Suprapubic skin (tissue), 4 donors: ENCODE data around the gene CALHM2.
A peak's percentile ranks its signal among the peaks of the same experiment; 100 is the strongest.
"Not testable (repeated sequence)": the region's sequence is repeated elsewhere in the genome, so short reads cannot be mapped to it uniquely, and the experiment has no call there.

Source experiments
- EP300 ChIP-seq: sonication (generic); formaldehyde crosslinking; IDR thresholded peaks from one replicate; pipeline ENCODE4 v1.6.1; 2017; ENCODE audit warnings: antibody characterized with exemption
- POLR2A ChIP-seq, 2 donors: fragments of 450-650 bp; IDR thresholded peaks; one replicate each; pipeline ENCODE4 v1.6.1; 2017; ENCODE audit warnings: antibody characterized with exemption in 2 of 2, mild to moderate bottlenecking in 2 of 2, moderate library complexity in 2 of 2
- POLR2AphosphoS5 ChIP-seq, 3 donors: sonication (generic); formaldehyde crosslinking; IDR thresholded peaks; one replicate each; pipeline ENCODE4 v1.6.1; 2017; ENCODE audit warnings: antibody characterized with exemption in 3 of 3
- TF ChIP-seq, protein P1 (sequence below), 2 donors: fragments of 200-600 bp in 1 of 2; fragments of 450-650 bp in 1 of 2; sonication (generic) in 1 of 2; IDR thresholded peaks; one replicate each; pipeline ENCODE4 v1.5.1; 2016 to 2019; ENCODE audit warnings: antibody characterized with exemption in 2 of 2, mild to moderate bottlenecking in 1 of 2, moderate library complexity in 1 of 2

GRCh38 chr10:103417148-103417469 lies 35.1 kb downstream of the CALHM2 start:
- TF ChIP-seq, protein P1, sequence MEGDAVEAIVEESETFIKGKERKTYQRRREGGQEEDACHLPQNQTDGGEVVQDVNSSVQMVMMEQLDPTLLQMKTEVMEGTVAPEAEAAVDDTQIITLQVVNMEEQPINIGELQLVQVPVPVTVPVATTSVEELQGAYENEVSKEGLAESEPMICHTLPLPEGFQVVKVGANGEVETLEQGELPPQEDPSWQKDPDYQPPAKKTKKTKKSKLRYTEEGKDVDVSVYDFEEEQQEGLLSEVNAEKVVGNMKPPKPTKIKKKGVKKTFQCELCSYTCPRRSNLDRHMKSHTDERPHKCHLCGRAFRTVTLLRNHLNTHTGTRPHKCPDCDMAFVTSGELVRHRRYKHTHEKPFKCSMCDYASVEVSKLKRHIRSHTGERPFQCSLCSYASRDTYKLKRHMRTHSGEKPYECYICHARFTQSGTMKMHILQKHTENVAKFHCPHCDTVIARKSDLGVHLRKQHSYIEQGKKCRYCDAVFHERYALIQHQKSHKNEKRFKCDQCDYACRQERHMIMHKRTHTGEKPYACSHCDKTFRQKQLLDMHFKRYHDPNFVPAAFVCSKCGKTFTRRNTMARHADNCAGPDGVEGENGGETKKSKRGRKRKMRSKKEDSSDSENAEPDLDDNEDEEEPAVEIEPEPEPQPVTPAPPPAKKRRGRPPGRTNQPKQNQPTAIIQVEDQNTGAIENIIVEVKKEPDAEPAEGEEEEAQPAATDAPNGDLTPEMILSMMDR (IDR thresholded peaks at IDR 0.05), result peak in 1 of 2 donors; percentile 0
- TF ChIP-seq EP300; POLR2AphosphoS5 (IDR thresholded peaks at IDR 0.05); POLR2A (IDR thresholded peaks at IDR 0.05): not testable (repeated sequence)
